COLO829 (cell line): ENCODE measurements around the gene DGCR2.
"Not testable (repeated sequence)": the region's sequence is repeated elsewhere in the genome, so short reads cannot be mapped to it uniquely, and the experiment has no call there.

Experiments used
- DNase-seq: peaks from one replicate; pipeline ENCODE4 v3.0.0; 2012; ENCODE audit warnings: low spot score

The DGCR2 gene

GRCh38 chr22:19030226-19030888, 91.9 kb downstream of the DGCR2 start:
- not testable (repeated sequence) for DNase-seq

GRCh38 chr22:19029113-19030103, 92.8 kb downstream of the DGCR2 start:
- DNase-seq: not testable (repeated sequence)

- not testable (repeated sequence) for DNase-seq
Measured at GRCh38 chr22:19028060-19028455, 94.2 kb downstream of the DGCR2 start.

DNA sequence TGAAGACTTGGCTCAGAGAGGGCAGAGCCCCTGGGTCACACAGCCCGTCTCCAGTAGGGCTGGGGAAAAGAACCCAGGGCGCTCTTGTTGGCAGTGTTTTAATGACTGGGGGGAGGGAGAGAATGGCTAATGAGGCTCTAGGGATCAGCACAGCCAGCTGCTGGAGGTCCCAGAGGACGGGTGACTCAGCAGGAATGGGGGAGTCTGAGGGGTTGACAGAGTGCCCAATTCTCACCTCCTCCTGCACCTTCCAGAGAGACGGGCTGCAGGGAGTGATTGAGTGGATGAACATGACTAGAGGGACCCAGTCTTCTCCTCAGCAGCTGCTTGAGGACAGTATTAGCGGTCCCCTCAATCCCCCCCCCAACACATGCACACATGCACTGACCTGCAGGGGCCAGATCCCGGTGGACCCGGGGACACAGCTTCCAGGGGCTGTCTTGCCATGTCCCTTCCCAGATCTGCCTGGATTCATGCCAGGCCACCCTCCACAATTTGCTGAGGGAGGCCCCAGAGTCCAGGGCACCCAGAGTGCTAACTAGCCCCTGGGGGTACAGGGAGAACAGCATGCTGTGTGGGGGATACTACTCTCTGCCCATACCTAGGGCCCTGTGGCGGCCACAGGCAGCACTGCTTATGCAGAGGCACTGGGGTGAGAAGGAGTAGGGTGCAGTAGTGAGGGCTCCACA, 94.7 kb downstream of the DGCR2 start:
- not testable (repeated sequence) for DNase-seq

DNA sequence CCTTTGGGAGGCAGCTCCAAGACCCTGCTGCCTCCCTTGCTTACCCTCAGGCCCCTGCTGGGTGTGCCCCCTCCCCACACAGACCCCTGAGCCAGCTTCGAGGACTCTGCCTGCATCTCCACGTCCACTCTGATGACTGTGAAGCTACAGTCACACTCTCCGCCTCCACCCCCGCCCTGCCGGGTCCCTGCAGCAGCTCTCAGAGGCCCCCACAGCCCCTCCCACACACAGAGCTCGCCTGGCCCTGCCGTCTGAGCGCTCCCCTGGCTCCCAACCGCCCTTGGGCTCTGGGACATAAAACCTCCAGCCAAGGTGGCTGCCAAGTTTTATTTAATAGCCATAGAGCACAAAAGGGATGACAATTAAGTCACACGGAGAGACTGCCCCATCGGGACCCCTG, 96.1 kb downstream of the DGCR2 start:
- DNase-seq: not testable (repeated sequence)

DNA sequence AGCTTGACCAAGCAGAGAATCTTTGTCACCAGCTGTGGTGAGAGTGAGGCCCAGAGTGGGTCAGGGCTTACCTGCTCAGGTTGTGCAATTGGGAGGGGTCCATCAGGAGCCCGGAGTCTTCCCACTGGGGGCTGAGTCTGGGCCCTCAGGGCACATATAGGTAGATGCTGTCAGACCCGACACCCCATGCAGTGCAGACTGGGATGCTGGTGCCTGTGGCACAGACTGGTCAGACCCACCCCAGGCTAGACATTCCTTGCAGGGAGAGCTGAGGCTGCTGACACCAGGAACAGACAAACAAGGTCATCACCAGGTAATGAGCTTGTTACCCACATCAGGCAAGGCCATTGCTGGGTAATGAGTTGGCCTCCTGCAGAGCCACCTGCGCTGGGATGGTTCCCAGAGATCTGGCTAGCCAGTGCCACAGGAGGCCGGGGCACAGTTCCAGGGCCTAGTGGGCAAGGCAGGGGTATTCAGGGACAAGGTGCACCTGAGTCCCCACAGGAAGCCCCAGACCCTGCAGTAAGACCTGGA, 97.2 kb downstream of the DGCR2 start:
- not testable (repeated sequence) for DNase-seq

DNA sequence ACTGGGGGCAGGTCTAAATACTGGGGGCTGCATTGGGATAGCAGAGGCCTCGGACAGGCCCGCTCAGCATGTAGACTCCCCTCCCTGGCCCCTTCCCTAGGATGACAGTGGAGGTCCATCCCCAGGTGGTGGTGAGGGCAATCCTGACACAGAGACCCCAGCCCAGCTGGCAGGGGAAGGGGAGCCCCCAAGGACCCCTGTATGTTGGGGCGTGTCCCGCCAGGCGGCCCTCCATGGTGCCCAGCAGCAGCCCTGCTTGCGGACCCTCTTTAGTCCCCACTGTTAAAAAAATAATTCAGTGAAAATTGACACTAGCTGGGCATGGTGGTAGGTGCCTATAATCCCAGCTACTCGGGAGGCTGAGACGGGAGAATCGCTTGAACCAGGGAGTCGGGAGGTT, 98.3 kb downstream of the DGCR2 start:
- DNase-seq: not testable (repeated sequence)

- no peak for DNase-seq
Measured at GRCh38 chr22:19022755-19023154, 99.5 kb downstream of the DGCR2 start.

GRCh38 chr22:19019679-19020032, 102.6 kb downstream of the DGCR2 start:
- no peak for DNase-seq

DNA sequence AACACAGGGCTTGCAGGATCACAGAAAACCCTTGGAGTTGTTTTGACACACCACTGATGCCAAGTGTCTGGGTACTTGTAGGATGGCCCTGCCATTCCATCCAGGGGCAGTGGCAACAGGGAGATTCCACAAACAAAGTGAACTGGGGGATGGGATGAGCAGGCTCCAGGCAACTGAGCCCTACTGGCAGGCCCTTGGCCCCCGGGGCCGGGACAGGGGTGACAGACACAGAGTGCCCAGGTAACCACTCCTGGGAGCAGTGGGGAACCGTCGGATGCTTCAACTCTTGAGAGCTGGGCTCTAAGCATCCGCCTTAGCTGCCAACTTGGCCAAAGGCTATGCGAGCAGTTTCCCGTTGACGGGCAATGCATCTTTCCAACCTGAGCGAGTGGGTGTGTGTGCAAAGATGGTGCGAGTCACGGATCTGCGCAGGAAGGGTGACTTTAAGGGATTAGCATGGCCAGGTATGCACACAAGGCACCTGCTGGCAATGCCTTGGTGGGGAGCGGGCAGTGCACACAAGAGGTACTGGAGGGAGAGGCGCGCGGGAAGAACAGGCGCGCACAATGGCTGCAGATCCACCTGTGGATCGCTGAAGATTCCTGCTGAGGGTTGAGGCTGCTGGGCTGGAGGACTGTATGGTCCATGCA, 103.1 kb downstream of the DGCR2 start:
- DNase-seq: no peak

DNA sequence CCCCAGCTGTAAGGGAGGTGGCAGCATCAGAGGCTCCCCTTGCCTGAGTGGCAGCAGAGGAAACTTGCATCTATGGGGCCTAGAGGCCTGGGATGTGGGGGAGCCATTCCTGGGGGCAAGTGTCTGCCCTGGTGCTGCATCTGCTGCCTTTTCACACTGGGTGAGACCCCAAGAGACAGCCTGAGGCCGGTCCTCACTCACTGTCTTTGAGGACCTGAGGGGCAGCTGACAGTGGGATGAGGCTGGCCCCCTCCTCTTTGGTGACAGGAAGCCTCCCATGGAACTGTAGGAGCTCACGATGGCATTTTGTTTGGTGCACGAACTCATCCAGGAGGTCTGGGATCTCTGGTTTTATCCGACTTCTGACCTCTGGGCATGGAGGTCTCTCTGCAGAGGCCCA, 104.0 kb downstream of the DGCR2 start:
- DNase-seq: no peak

GRCh38 chr22:19016081-19016766, 106.0 kb downstream of the DGCR2 start:
- no peak for DNase-seq

GRCh38 chr22:19014886-19015285, 107.3 kb downstream of the DGCR2 start:
- DNase-seq: no peak

DNA sequence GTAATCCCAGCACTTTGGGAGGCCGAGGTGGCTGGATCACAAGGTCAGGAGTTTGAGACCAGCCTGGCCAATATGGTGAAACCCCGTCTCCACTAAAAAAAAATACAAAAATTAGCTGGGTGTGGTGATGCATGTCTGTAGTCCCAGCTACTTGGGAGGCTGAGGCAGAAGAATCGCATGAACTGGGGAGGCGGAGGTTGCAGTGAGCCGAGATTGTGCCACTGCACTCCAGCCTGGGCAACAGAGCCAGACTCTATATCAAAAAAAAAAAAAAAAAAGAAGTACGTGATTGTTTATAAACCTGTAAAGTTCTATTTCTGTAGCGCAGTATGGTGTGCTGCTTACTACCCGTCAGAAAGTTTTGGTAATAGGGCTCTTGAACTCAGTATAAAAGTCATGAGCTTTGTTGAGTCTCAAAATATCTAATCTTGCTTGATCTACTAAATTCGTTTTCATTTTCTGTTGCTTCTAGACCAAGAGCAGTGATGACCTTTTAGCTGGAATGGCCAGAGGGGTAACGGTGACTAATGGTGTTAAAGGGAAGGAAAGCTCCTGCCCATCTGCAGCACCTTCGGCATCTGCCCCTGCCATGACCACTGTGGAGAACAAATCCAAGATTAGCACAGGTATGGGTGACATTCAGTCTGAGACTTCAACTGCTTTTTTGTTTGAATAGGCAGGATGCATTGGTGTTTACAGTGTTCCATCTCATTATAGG, 108.2 kb downstream of the DGCR2 start:
- not testable (repeated sequence) for DNase-seq

DNA sequence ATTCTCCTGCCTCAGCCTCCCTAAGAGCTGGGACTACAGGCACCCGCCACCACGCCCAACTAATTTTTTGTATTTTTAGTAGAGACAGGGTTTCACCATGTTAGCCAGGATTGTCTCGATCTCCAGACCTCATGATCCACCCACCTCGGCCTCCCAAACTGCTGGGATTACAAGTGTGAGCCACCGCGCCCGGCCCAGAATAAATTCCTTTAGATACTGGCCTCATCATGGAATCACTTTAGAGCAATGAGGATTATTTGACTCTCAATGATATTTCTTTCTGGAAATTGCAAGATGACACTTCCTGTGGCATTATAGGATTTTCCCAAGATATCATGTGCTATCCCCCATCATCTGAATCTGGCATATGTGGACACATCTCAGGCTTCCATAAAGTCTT, 108.8 kb downstream of the DGCR2 start:
- DNase-seq: not testable (repeated sequence)

DNA sequence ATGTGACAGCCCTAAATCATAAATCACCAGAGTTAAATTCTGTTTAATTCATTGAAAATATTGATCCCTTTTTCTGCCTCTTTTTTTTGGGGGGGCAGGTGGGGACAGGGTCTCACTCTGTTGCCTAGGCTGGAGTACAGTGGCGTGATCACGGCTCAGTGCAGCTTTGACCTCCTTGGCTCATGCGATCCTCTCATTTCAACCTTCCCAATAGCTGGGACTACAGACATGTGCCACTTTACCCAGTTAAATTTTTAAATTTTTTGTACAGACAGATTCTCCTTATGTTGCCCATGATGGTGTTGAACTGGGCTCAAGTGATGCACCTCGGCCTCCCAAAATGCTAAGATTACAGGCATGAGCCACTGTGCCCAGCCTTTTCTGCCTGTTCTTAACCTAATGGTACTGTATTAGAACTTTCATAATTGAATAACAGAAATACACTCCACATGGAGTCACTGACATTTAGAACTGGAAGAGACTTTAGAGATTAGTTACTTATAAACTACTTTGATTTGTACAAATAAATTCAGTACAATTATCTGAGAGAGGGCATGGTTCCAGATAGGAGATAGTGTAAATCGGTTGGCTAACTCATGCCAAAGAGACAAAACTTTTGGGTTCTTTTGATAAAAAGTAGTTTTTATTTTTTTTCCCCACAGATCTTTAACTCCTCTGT, 109.8 kb downstream of the DGCR2 start:
- no peak for DNase-seq

DNA sequence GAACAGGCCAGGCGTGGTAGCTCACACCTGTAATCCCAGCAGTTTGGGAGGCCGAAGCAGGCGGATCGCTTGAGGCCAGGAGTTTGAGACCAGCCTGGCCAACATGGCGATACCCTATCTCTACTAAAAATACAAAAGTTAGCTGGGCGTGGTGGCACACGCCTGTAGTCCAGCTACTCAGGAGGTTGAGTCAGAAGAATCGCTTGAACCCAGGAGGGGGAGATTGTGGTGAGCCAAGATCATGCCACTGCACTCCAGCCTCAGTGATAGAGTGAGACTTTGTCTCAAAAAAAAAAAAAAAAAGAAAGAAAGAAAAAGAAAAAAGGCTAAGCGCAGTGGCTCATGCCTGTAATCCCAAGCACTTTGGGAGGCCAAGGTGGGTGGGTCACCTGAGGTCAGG, 110.6 kb downstream of the DGCR2 start:
- DNase-seq: not testable (repeated sequence)

GRCh38 chr22:19011075-19011474, 111.1 kb downstream of the DGCR2 start:
- no peak for DNase-seq

DNA sequence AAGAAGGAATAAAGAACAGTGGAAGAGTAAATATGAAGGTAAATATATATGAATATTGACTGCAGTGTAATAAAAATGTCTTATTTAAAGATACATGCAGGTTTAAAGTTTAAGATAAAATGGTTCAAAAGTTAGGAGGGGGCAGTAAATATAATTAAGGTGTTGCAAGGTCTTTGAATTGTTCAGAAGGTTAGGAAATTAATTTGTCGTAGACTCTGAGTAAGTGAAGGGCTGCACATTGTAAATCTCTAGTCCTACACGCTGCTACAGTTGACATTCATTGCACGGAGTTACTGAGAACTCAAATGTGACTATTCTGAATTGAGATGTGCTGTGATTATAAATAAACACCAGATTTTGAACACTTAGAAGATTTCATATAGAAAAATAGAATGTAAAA, 116.3 kb downstream of the DGCR2 start:
- no peak for DNase-seq

DNA sequence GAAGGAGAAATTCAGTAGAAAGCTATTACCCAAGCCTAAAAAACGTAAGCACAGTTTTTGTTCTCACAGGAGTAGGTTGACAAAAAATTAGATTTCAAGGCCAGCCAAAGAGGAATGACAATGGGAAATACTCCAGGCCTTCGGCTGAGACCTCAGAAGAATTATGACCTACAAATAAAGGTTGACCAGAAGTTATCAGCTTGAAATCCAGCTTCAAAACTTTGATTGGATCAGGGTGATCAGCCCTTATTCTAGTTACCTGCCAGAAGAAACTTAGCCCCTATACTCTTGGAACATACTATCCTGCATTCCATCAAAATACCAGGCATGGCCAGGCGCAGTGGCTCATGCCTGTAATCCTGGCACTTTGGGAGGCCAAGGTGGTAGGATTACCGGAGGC, 117.7 kb downstream of the DGCR2 start:
- no peak for DNase-seq
